ENCODE measurements around the gene SNAPC4. TPM values are rescaled to one million over a fixed set of nuclear protein-coding genes. Genes with fewer than 3 reads are reported as not detected.

The SNAPC4 gene
- total RNA-seq, 1 experiment from 2014 or later: 7.5 TPM

DNA sequence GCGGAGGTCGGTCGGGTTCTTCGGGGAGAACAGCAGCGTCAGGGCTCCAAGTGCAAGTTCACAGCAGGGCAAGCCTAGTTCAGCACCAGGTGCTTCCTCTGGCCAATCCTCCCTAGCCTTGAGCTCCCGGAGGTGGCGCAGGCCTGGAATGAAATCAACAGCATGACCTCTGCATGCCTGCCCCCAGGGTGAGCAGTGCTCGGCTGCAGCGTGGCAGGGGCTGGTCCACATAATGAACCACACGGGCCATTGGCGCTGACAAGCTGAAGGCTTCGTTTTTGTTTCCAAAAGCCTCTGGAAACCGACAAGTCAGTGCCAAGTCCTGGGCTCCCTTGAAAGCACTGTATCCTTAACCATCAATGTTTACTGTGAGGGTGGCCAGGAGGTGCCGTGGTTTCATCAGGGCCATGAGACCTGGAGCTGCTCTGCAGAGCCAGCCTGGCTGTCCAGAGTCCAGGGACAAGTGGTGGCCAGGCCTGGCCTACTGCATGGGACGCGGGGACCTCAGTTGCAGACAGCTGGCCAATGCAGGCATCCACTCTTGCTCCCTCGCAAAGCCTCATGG lies 41.8 kb upstream of the SNAPC4 start:
- H3K4me3 ChIP-seq (ENCODE audit: low read length): no peak overlapping the region
- H3K27ac ChIP-seq (ENCODE audit: low read length): no peak overlapping the region
- no peaks in the 10 kb centered on the region for H3K9me2 ChIP-seq (replicated peaks; ENCODE audit: low read length)
- no peaks in the 10 kb centered on the region for H3K27me3 ChIP-seq (ENCODE audit: low read length)
- H2AFZ ChIP-seq (ENCODE audit: low read length): no peak overlapping the region
- intact Hi-C loops (cut with micrococcal nuclease): no loop called here
- ChIA-PET POLR2A (ENCODE audit: unreplicated experiment) (no interaction called here), CTCF (no interaction called here)
- peaks cover 13% of the 10 kb centered on the region for H3K4me1 ChIP-seq (ENCODE audit: insufficient read depth, low read length)
- H3K4me2 ChIP-seq (ENCODE audit: low read length): no peak overlapping the region
- no TSS peak for BruUV-seq (replicated peaks)
- H3K36me3 ChIP-seq (ENCODE audit: low read depth, low read length): peaks cover 4% of the 10 kb centered on the region; the same call in 1 of the 2 replicates
- peaks cover 27% of the 10 kb centered on the region for H3K79me2 ChIP-seq (ENCODE audit: low read length)
- TF ChIP-seq, protein P1, sequence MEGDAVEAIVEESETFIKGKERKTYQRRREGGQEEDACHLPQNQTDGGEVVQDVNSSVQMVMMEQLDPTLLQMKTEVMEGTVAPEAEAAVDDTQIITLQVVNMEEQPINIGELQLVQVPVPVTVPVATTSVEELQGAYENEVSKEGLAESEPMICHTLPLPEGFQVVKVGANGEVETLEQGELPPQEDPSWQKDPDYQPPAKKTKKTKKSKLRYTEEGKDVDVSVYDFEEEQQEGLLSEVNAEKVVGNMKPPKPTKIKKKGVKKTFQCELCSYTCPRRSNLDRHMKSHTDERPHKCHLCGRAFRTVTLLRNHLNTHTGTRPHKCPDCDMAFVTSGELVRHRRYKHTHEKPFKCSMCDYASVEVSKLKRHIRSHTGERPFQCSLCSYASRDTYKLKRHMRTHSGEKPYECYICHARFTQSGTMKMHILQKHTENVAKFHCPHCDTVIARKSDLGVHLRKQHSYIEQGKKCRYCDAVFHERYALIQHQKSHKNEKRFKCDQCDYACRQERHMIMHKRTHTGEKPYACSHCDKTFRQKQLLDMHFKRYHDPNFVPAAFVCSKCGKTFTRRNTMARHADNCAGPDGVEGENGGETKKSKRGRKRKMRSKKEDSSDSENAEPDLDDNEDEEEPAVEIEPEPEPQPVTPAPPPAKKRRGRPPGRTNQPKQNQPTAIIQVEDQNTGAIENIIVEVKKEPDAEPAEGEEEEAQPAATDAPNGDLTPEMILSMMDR (conservative IDR thresholded peaks at IDR 0.05; ENCODE audit: low read depth, low read length): no peak
- TF ChIP-seq EZH2 (IDR thresholded peaks at IDR 0.05; ENCODE audit: low read length, unreplicated experiment): no peak
- TF ChIP-seq EZH2phosphoT487 (IDR thresholded peaks at IDR 0.05; ENCODE audit: borderline replicate concordance, low read length): no peak
- H3K9me3 ChIP-seq (ENCODE audit: low read length): no peaks in the 10 kb centered on the region
- ATAC-seq (no peak), DNase-seq (no peak)
- H3F3A ChIP-seq (ENCODE audit: low read length, unreplicated experiment): no peaks in the 10 kb centered on the region
- H3K9ac ChIP-seq (ENCODE audit: low read length): no peak overlapping the region
- peaks cover 8% of the 10 kb centered on the region; the same call in 1 of the 2 replicates for H4K20me1 ChIP-seq (ENCODE audit: low read length)

DNA sequence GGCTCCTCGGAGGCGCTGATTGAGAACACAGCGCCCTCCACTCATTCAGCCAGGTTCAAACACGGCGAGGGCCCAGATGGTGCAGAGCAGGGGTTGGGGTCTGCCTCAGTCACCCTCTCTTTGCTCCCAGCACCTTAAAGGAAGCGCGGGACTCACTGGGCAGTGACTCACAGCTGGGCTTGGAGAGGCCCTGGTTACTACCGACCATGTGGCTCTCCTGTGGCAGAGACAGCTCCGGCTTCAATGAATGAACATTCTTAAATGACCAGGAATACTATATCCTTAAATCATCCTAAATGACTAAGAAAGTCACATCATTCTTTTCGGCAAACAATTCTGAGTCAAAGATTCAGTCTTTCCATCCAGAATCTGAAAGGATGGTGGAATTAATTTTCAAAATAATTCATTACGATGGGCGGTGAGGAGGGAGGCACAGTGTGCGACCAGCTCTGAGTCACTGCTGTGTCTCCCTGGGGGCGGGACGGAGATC lies 41.3 kb upstream of the SNAPC4 start:
- TF ChIP-seq EZH2phosphoT487 (IDR thresholded peaks at IDR 0.05; ENCODE audit: borderline replicate concordance, low read length) (no peak), EZH2 (IDR thresholded peaks at IDR 0.05; ENCODE audit: low read length, unreplicated experiment) (no peak)
- TF ChIP-seq, protein P1 (conservative IDR thresholded peaks at IDR 0.05; ENCODE audit: low read depth, low read length): no peak
- CTCF ChIA-PET: no interaction called here
- ATAC-seq: no peak
- Histone ChIP-seq H3K9ac (ENCODE audit: low read length) (no peak overlapping the region), H3K27me3 (ENCODE audit: low read length) (no peaks in the 10 kb centered on the region), H3K36me3 (ENCODE audit: low read depth, low read length) (peaks cover 4% of the 10 kb centered on the region; the same call in 1 of the 2 replicates), H3K4me2 (ENCODE audit: low read length) (no peak overlapping the region), H2AFZ (ENCODE audit: low read length) (no peak overlapping the region), H3K79me2 (ENCODE audit: low read length) (peaks cover 32% of the 10 kb centered on the region), H3K4me3 (ENCODE audit: low read length) (no peak overlapping the region), H3K4me1 (ENCODE audit: insufficient read depth, low read length) (peaks cover 14% of the 10 kb centered on the region), H3K27ac (ENCODE audit: low read length) (no peak overlapping the region), H3K9me3 (ENCODE audit: low read length) (no peaks in the 10 kb centered on the region), H3F3A (ENCODE audit: low read length, unreplicated experiment) (no peaks in the 10 kb centered on the region), H3K9me2 (replicated peaks; ENCODE audit: low read length) (no peaks in the 10 kb centered on the region), H4K20me1 (ENCODE audit: low read length) (peaks cover 8% of the 10 kb centered on the region; the same call in 1 of the 2 replicates)
- POLR2A ChIA-PET (ENCODE audit: unreplicated experiment): no interaction called here
- no peak for DNase-seq
- intact Hi-C loops (cut with micrococcal nuclease): no loop called here
- BruUV-seq (replicated peaks): no TSS peak
